ENCODE results near the gene DNAH5. TPM values are rescaled to one million over a fixed set of nuclear protein-coding genes. Genes with fewer than 3 reads are reported as not detected.

DNAH5 gene
- total RNA-seq, 1 donor from 2014 or later, result 0.07 TPM

- DNase-seq (ENCODE audit: low read depth, low spot score), result no peak
Observed at GRCh38 chr5:13943676-13944075, 812 bp downstream of the DNAH5 start.

DNA sequence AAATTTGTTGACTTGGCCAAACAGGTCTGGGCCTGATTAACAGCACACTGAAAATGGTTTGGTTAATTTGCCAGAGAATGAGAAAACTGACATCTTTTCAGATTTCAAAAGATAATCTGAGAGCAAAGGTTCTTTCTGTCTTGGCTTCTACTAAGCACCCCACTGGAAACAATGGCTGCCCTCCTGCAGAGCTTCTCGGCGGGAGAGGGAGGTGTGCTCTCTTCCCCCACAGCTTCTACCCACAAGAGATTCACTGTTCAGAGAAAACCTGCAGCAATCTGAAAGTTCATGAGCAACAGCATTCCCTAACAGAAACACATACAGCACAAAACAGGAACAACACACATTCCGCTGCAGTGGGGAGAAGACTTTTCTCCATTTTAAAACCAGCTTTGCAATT lies 3.0 kb downstream of the DNAH5 start:
- no peak for DNase-seq (ENCODE audit: low read depth, low spot score)

DNA sequence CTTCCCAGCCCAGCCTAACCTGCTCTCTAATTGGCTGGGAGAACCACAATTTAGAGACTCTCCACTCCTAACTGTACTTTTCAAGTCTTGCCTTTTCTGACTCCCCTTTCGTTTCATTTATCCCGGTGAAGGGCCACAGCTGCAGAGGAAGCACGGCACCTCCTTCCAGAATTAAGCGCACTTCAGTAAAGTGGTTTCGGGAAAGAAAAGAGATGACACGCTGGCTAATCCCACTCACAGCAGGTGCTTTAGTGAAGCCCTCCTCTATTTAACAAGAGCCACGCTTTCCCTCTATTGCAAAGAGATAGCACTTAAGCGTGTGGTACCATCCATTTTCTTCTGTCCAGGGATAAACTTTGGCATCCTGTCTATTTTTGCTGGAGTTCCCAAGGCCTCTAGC lies 4.8 kb downstream of the DNAH5 start:
- DNase-seq (ENCODE audit: low read depth, low spot score), result no peak

GRCh38 chr5:13934921-13935320 lies 9.6 kb downstream of the DNAH5 start:
- no peak for DNase-seq (ENCODE audit: low read depth, low spot score)

GRCh38 chr5:13934125-13934524 lies 10.4 kb downstream of the DNAH5 start:
- DNase-seq (ENCODE audit: low read depth, low spot score), result no peak

- DNase-seq (ENCODE audit: low read depth, low spot score), result no peak
Observed at GRCh38 chr5:13932561-13932960, 11.9 kb downstream of the DNAH5 start.

- DNase-seq (ENCODE audit: low read depth, low spot score), result no peak
Observed at GRCh38 chr5:13932011-13932410, 12.5 kb downstream of the DNAH5 start.

DNA sequence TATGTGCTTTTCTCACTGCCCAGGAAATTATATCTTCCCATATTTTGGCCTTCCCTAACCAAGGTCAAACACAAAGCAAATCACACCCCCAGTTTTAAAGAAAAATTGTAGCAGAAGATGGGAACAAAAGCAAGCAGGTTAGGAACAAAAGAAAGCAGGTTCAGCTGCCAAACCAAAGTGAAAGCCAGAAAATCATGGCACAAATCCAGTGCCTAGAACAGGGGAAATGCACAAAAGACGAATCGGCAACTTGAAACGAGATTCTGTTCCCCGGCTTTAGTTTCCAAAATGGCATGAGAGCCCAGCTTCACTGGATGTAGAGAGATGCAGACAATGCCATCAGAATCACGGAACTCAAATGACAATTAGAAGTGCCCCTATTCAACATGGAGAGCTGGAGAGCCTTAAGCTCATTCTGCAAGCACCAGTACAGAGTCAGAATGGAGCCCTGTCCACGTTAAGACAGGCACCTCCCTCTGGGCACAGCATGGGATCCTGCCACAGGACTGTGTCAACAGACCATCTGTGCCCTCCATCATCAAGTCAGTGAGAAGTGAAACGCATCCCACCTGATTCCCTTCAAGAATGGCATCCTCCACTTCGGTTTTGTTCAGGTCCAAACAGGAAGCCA lies 13.8 kb downstream of the DNAH5 start:
- DNase-seq (ENCODE audit: low read depth, low spot score), result no peak

GRCh38 chr5:13926731-13927130 lies 17.8 kb downstream of the DNAH5 start:
- DNase-seq (ENCODE audit: low read depth, low spot score), result no peak

GRCh38 chr5:13921578-13921977 lies 22.9 kb downstream of the DNAH5 start:
- DNase-seq (ENCODE audit: low read depth, low spot score), result no peak

DNA sequence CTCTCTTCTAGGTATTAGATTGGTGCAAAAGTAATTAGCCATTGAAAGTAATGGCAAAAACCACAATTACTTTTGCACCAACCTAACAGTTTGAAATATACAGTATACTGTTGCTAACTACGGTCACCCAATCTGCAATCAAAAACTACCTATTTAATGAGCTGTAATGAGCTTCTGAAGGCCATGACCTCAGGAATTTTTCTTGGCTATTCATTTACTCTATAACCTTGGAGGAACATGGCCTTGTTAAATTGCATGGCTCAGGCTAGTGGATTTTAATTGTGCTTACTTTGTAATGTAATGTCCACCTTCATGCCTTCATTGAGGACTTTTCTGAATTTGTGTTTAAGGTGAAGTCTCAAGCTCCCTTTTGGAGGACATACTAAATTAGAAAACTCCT lies 24.7 kb downstream of the DNAH5 start:
- no peak for DNase-seq (ENCODE audit: low read depth, low spot score)

DNA sequence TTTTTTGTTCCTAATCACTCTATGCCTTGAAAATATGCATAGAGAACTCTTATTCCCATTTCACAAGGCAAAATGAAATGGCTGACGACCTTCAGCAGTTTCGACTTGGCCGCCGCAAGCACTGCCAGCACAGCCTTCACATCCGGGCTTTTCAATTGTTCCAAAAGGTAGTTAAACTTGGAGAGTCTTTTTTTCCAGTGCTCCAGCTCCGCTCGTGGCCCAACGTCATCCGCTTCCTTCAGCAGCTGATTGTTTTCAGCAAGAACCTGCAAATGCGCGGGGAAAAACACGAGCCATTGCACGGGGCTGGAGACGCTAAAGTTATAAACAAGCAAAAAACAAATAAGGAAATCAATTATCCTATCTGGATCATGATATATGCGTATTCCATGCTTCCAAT lies 25.4 kb downstream of the DNAH5 start:
- no peak for DNase-seq (ENCODE audit: low read depth, low spot score)

- DNase-seq (ENCODE audit: low read depth, low spot score), result no peak
Observed at GRCh38 chr5:13917061-13917460, 27.4 kb downstream of the DNAH5 start.

DNA sequence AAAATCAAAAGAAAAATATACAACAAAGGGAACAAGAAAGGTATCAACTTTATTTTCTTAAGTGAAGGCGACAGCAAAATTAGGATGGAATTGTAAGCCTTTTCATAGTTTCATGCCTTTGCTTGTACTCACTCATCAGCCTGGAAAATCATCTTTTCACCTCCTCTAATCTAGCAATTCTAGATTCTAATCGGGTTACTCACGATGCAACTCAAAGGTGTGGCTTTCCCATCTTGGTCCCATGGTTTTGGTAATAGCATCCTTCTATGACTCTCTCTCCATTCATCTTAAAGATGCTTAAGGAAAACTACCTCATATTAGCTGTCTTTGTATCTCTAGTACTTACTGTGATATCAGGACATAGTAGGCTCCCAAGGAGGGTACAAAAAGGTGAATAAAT lies 30.5 kb downstream of the DNAH5 start:
- no peak for DNase-seq (ENCODE audit: low read depth, low spot score)

- DNase-seq (ENCODE audit: low read depth, low spot score), result no peak
Observed at GRCh38 chr5:13910637-13911288, 33.7 kb downstream of the DNAH5 start.

- DNase-seq (ENCODE audit: low read depth, low spot score), result no peak
Observed at GRCh38 chr5:13910201-13910600, 34.3 kb downstream of the DNAH5 start.

- no peak for DNase-seq (ENCODE audit: low read depth, low spot score)
Observed at GRCh38 chr5:13909271-13909670, 35.2 kb downstream of the DNAH5 start.

DNA sequence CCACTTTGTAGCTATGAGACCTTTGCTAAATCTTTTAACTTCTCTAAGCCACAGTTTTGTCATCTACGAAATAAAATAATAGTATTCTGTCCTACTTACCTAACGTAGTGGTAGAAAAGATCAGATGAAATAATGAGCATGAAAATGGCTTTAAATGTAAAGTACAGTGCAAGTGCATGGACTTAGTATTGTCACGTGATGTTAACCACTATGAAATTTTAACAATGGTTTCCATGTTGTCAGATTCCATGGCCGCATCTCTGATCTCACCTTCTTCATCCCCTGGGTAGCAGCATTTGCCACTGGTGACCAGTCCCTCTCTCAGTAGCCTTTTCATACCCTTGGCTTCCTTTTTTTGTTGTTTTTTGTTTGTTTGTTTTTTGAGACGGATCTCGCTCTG lies 45.9 kb downstream of the DNAH5 start:
- DNase-seq (ENCODE audit: low read depth, low spot score), result no peak

DNA sequence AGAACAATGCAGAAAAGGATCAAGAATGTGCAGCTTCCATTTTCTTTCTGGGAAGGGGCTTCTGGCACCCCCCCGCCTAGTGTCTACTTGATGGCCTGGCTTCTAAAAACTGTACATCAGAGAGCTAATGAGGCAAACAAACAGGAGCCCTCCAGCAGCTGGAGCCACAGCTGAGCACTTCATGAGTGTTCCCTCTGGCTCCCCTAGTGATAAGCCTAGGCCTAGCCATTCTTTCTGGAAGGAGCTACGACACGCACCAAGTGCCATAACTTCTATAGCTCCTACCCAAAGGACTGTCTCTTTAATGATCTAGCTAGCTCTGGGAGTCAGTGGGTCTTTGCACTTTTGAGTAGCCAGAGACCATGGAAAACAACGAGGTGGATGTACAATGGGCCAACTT lies 66.1 kb downstream of the DNAH5 start:
- DNase-seq (ENCODE audit: low read depth, low spot score), result no peak

GRCh38 chr5:13866792-13867191 lies 77.7 kb downstream of the DNAH5 start:
- DNase-seq (ENCODE audit: low read depth, low spot score), result no peak

DNA sequence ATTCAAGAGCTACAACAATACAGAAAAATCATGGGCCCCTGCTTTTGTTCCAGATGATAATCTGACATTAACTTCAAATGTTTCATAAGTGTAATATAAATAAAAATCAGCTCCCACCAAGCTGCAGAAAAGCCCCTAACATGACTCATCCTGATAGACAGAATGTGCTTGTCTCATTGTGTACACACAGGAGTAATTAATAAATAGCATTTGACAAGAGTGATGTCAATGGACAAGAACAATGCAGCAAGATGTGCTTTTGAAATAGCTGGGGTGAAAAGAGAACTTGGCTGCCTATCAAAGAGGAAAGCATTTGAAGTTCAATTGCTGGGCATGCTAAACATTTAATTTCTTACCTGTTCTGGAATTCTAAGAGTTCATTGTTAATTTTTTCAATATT lies 79.2 kb downstream of the DNAH5 start:
- no peak for DNase-seq (ENCODE audit: low read depth, low spot score)

- no peak for DNase-seq (ENCODE audit: low read depth, low spot score)
Observed at GRCh38 chr5:13860146-13860545, 84.3 kb downstream of the DNAH5 start.

DNA sequence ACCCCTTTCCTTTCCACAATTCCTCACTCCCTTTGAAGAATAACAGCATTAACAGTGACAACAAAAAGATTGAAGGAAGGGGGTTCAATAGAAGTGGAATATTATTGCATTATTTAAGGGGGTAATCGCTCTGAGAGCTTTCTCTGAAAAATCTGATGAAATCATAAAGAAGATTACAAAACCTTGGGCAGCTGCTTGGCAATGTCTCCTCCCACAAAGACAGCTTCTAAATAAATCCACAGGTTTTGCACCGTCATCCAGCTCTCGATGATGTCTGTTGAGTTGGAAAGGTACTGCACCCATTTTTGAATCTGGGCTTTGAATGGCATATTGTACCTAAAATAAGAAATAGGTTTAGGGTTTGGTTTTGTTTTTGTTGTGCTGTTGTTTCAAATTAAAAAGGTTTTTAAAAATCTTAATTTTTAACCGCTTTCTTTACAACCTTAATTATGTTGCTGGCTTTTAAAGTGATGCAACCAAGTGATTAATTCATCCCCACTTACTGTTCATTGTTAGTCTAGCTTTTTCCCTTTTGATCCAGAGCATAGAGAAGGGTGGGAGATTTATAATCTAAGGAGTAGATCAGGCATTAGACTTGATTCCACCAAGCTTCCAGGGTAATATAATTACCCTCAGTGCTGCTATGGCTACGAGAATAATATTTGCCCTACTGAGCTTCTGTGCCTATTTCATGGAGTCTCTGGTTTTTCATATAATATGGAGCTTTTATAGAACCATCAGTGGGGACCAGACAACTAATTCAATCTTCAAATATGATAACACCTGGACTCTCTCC lies 85.0 kb downstream of the DNAH5 start:
- no peak for DNase-seq (ENCODE audit: low read depth, low spot score)
